ENCODE results near the gene PNPLA5.

The PNPLA5 gene

DNA sequence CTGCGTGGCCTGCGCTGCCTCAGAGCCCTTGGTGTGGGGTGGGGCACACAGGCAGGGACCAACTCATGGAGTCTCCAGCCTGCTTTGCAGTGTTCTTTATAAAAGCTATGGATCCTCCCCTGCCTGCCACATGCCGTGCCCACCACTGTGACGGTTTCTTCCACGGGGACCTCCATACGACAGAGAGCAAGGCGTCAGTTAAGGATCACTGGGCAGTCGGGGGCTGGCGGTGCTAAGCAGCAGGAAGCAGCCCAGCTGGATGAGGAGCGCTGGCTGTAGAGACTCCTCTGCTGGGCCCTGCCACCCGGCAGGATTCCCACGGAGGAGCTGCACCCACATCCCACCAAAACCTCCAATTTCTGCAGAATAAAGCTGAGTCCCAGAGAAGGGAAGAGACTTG, 56.6 kb downstream of the PNPLA5 start:
- TF ChIP-seq GLIS3 (CRISPR knock-in tag; IDR thresholded peaks at IDR 0.05): no peak
- TF ChIP-seq, protein P1, sequence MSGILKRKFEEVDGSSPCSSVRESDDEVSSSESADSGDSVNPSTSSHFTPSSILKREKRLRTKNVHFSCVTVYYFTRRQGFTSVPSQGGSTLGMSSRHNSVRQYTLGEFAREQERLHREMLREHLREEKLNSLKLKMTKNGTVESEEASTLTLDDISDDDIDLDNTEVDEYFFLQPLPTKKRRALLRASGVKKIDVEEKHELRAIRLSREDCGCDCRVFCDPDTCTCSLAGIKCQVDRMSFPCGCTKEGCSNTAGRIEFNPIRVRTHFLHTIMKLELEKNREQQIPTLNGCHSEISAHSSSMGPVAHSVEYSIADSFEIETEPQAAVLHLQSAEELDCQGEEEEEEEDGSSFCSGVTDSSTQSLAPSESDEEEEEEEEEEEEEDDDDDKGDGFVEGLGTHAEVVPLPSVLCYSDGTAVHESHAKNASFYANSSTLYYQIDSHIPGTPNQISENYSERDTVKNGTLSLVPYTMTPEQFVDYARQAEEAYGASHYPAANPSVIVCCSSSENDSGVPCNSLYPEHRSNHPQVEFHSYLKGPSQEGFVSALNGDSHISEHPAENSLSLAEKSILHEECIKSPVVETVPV (CRISPR knock-in tag; IDR thresholded peaks at IDR 0.05): no peak
- TF ChIP-seq ARNTL (CRISPR knock-in tag; IDR thresholded peaks at IDR 0.05; ENCODE audit: borderline replicate concordance, low read depth): no peak
- no peak for TF ChIP-seq BACH2 (CRISPR knock-in tag; IDR thresholded peaks at IDR 0.05; ENCODE audit: borderline replicate concordance)
- TF ChIP-seq ISL1 (CRISPR knock-in tag; IDR thresholded peaks at IDR 0.05): no peak
- ATAC-seq: no peak

DNA sequence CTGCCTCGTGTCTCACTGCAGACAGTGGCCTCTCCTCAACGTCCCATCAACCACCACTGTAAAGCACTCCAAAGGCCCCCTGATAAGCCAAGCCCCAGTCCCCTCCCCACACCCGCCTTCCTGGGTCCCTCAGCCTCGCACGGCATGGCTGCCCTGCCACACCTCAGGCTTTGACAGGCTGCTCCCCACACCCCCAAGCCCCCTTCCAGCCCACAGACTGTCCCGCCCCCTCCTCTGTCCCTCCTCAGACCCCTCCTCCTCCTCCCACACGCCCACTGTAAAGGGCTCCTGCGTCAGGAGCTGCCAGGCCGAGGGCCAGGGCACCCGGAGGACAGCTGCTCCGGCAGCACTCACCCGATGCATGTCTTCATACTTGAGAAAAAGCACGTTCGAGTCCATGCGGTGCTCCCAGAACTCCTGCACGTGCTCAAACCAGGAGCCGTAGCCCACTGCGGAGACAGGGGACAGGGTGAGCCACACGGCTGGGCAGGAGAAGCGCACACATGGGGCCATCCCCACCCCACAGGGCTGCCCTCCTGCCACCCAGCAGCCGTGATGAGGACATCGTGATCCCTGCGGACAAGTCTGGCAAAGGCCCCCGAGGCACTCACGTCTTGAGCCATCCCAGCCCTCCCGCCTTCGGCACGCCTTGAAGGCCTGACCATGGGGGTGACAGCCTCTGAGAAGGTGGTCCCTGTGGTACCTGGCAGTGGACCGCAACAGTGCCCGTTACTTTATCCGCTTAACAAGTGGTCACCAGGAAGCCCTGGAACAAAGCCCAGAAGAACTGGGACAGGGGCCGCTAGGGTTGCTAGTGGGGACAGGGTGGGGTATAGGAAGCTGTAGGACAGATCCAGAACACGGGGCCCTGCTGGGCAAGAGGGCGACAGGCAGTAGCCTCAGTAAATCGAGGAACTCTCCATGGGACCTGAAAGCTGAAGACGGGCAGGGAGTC, 58.2 kb downstream of the PNPLA5 start:
- TF ChIP-seq ARNTL (CRISPR knock-in tag; IDR thresholded peaks at IDR 0.05; ENCODE audit: borderline replicate concordance, low read depth) (no peak), ISL1 (CRISPR knock-in tag; IDR thresholded peaks at IDR 0.05) (no peak), ZC3H10 (CRISPR knock-in tag; IDR thresholded peaks at IDR 0.05) (no peak), CSDC2 (CRISPR knock-in tag; IDR thresholded peaks at IDR 0.05) (no peak), ZFP30 (CRISPR knock-in tag; IDR thresholded peaks at IDR 0.05) (no peak), BACH2 (CRISPR knock-in tag; IDR thresholded peaks at IDR 0.05; ENCODE audit: borderline replicate concordance) (no peak), ZNF565 (CRISPR knock-in tag; conservative IDR thresholded peaks at IDR 0.05; ENCODE audit: low read depth) (no peak), RARB (CRISPR knock-in tag; IDR thresholded peaks at IDR 0.05) (no peak)
- no peak for ATAC-seq

DNA sequence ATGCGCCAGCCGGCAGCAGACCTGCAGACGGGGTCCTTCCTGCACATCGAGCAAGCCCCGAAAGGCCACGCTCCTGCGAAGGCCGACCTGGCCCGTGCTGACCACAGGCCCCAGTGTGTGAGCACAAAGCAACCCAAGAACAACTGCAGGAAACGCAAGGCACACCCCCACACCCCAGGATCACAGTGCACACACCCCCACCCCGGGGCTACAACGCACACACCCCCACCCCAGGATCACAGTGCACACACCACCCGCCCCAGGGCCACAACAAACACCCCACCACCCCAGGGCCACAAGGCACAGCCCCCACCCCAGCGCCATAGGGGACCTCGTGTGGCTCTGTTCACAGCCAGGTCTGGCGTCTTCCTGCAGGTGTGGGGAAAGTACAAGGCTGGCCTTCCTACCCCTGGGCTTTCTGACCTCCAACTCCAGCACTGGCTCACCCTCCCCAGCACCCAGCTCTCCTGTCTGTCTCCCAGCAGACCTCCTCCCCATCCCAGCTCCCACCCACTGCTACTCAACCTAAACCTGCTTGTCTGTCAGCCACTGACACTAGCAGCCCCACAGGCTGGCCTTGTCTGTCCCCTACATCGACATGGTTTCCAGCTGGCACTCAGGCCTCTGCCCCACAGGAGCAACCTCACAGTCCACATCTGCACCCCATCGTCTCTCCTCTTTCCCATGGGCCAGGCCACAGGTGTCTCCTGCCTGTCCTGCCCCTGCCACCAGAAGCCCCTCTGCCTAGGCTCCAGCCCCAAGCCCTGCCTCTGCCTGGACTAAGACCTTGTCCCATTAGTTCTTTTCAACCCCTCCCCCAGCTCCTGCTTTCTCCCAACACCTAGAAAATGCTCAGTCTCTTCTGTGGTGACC, 59.2 kb downstream of the PNPLA5 start:
- no peak for ATAC-seq
- TF ChIP-seq ZFP30 (CRISPR knock-in tag; IDR thresholded peaks at IDR 0.05): no peak
- TF ChIP-seq, protein P2, sequence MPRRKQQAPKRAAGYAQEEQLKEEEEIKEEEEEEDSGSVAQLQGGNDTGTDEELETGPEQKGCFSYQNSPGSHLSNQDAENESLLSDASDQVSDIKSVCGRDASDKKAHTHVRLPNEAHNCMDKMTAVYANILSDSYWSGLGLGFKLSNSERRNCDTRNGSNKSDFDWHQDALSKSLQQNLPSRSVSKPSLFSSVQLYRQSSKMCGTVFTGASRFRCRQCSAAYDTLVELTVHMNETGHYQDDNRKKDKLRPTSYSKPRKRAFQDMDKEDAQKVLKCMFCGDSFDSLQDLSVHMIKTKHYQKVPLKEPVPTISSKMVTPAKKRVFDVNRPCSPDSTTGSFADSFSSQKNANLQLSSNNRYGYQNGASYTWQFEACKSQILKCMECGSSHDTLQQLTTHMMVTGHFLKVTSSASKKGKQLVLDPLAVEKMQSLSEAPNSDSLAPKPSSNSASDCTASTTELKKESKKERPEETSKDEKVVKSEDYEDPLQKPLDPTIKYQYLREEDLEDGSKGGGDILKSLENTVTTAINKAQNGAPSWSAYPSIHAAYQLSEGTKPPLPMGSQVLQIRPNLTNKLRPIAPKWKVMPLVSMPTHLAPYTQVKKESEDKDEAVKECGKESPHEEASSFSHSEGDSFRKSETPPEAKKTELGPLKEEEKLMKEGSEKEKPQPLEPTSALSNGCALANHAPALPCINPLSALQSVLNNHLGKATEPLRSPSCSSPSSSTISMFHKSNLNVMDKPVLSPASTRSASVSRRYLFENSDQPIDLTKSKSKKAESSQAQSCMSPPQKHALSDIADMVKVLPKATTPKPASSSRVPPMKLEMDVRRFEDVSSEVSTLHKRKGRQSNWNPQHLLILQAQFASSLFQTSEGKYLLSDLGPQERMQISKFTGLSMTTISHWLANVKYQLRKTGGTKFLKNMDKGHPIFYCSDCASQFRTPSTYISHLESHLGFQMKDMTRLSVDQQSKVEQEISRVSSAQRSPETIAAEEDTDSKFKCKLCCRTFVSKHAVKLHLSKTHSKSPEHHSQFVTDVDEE (CRISPR knock-in tag; IDR thresholded peaks at IDR 0.05): no peak
- TF ChIP-seq, protein P3, sequence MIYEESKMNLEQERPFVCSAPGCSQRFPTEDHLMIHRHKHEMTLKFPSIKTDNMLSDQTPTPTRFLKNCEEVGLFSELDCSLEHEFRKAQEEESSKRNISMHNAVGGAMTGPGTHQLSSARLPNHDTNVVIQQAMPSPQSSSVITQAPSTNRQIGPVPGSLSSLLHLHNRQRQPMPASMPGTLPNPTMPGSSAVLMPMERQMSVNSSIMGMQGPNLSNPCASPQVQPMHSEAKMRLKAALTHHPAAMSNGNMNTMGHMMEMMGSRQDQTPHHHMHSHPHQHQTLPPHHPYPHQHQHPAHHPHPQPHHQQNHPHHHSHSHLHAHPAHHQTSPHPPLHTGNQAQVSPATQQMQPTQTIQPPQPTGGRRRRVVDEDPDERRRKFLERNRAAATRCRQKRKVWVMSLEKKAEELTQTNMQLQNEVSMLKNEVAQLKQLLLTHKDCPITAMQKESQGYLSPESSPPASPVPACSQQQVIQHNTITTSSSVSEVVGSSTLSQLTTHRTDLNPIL (CRISPR knock-in tag; IDR thresholded peaks at IDR 0.05; ENCODE audit: low read depth): no peak
- TF ChIP-seq ZNF8 (CRISPR knock-in tag; IDR thresholded peaks at IDR 0.05): no peak
- no peak for TF ChIP-seq ESRRG (CRISPR knock-in tag; IDR thresholded peaks at IDR 0.05)
- no peak for TF ChIP-seq PPARA (CRISPR knock-in tag; IDR thresholded peaks at IDR 0.05; ENCODE audit: borderline replicate concordance)
- TF ChIP-seq TCF4 (CRISPR knock-in tag; IDR thresholded peaks at IDR 0.05; ENCODE audit: borderline replicate concordance): no peak
- TF ChIP-seq SNAI2 (CRISPR knock-in tag; IDR thresholded peaks at IDR 0.05): no peak
- TF ChIP-seq ISL1 (CRISPR knock-in tag; IDR thresholded peaks at IDR 0.05): no peak
- no peak for TF ChIP-seq ZFP3 (CRISPR knock-in tag; IDR thresholded peaks at IDR 0.05)
- TF ChIP-seq TOX (CRISPR knock-in tag; IDR thresholded peaks at IDR 0.05; ENCODE audit: borderline replicate concordance): no peak

DNA sequence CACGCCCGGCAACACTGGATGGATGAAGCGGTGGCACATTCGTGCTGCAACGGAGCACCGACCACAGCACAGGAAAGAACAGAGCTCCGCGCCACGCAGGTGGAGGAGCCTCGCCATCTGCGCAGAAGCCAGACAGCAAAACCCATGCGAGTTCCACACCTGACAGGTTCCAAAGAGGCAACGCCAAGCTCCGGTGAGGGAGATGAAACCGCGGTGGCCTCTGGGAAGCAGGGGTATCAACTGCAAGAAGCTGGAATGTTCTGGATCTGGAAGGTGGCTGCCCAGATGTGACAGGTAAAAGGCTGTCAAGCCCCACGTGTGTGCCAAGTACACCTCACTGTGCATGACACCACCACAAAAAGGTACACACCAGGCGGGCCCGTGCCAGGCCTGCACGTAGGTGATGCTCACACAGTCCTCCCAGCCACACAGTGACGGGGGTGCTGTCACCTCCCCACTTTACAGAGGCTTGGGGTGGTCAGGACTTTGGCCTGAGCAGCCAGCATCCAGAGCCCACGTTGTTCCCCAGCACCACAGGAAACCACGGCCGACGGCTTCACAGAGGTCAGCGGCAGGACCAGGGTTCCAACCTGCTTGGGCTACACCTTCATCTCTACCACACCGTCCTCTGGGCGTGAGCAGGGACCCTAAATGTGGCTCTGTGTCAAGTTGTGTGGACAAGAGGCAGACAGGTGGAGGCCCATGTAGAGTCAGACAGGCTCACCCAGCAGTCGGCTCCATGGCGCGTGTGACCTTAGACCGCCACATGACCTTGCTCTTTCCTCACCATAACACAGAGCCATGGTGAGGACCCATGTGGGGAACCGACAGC, 60.0 kb downstream of the PNPLA5 start:
- no peak for ATAC-seq
- TF ChIP-seq TOX (CRISPR knock-in tag; IDR thresholded peaks at IDR 0.05; ENCODE audit: borderline replicate concordance) (no peak), ISL1 (CRISPR knock-in tag; IDR thresholded peaks at IDR 0.05) (no peak), SNAI2 (CRISPR knock-in tag; IDR thresholded peaks at IDR 0.05) (no peak), ESRRG (CRISPR knock-in tag; IDR thresholded peaks at IDR 0.05) (no peak), ZC3H10 (CRISPR knock-in tag; IDR thresholded peaks at IDR 0.05) (no peak), ZFP3 (CRISPR knock-in tag; IDR thresholded peaks at IDR 0.05) (no peak), CSDC2 (CRISPR knock-in tag; IDR thresholded peaks at IDR 0.05) (no peak), ZNF565 (CRISPR knock-in tag; conservative IDR thresholded peaks at IDR 0.05; ENCODE audit: low read depth) (no peak), GLIS3 (CRISPR knock-in tag; IDR thresholded peaks at IDR 0.05) (no peak), RARB (CRISPR knock-in tag; IDR thresholded peaks at IDR 0.05) (no peak), PPARA (CRISPR knock-in tag; IDR thresholded peaks at IDR 0.05; ENCODE audit: borderline replicate concordance) (no peak), TCF4 (CRISPR knock-in tag; IDR thresholded peaks at IDR 0.05; ENCODE audit: borderline replicate concordance) (no peak), ZNF8 (CRISPR knock-in tag; IDR thresholded peaks at IDR 0.05) (no peak)
- TF ChIP-seq, protein P2 (CRISPR knock-in tag; IDR thresholded peaks at IDR 0.05): no peak
- TF ChIP-seq, protein P4, sequence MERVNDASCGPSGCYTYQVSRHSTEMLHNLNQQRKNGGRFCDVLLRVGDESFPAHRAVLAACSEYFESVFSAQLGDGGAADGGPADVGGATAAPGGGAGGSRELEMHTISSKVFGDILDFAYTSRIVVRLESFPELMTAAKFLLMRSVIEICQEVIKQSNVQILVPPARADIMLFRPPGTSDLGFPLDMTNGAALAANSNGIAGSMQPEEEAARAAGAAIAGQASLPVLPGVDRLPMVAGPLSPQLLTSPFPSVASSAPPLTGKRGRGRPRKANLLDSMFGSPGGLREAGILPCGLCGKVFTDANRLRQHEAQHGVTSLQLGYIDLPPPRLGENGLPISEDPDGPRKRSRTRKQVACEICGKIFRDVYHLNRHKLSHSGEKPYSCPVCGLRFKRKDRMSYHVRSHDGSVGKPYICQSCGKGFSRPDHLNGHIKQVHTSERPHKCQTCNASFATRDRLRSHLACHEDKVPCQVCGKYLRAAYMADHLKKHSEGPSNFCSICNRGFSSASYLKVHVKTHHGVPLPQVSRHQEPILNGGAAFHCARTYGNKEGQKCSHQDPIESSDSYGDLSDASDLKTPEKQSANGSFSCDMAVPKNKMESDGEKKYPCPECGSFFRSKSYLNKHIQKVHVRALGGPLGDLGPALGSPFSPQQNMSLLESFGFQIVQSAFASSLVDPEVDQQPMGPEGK (CRISPR knock-in tag; IDR thresholded peaks at IDR 0.05; ENCODE audit: borderline replicate concordance): no peak

All from SK-N-SH treated with all-trans-retinoic acid at 6 μM for 48 hours (cell line).